ENCODE measurements around the gene NOL3. TPM values are rescaled to one million over a fixed set of nuclear protein-coding genes. Genes with fewer than 3 reads are reported as not detected.

NOL3 gene
- polyA plus RNA-seq, 1 of the 3 experiments (the other 2 are of a cell fraction) = 34.1 TPM

DNA sequence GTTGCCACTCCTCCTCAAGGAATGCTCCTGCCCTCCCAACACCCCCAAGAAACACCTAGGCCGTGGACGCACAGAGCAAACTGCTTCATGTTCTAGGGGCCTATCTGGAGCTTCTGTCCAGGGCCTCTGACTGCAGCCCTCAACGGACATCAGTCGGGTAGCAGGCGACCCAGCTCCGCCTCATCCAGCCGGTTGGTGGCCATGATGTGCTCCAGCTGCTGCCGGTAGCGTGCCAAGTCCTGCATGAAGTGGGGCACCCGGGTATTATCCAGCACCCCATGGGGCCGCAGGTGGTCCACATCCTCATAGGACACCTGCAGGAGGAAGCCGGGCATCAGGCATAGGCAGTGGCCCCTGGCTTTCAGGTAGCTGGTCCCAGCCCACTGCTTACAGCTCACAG, 6.3 kb downstream of the NOL3 start:
- H3K9me3 ChIP-seq = no peaks in the 10 kb centered on the region
- no peak overlapping the region for H3K27ac ChIP-seq (ENCODE audit: low read depth in 2 of 2, low read length in 1 of 2)
- H3K4me1 ChIP-seq (ENCODE audit: control insufficient read depth in 1 of 2, insufficient read depth in 2 of 2, low read depth in 1 of 2, low read length in 1 of 2) = peaks cover 20 to 47% of the 10 kb centered on the region in 2 experiments; a peak in 3 of 4 replicates
- H3K4me2 ChIP-seq = no peak overlapping the region
- H3K9me2 ChIP-seq = no peaks in the 10 kb centered on the region
- no peak overlapping the region for H2AFZ ChIP-seq (ENCODE audit: low read depth)
- peaks cover 16% of the 10 kb centered on the region; the same call in 1 of the 2 replicates for H3K79me2 ChIP-seq (ENCODE audit: insufficient read depth)
- TF ChIP-seq, protein P1, sequence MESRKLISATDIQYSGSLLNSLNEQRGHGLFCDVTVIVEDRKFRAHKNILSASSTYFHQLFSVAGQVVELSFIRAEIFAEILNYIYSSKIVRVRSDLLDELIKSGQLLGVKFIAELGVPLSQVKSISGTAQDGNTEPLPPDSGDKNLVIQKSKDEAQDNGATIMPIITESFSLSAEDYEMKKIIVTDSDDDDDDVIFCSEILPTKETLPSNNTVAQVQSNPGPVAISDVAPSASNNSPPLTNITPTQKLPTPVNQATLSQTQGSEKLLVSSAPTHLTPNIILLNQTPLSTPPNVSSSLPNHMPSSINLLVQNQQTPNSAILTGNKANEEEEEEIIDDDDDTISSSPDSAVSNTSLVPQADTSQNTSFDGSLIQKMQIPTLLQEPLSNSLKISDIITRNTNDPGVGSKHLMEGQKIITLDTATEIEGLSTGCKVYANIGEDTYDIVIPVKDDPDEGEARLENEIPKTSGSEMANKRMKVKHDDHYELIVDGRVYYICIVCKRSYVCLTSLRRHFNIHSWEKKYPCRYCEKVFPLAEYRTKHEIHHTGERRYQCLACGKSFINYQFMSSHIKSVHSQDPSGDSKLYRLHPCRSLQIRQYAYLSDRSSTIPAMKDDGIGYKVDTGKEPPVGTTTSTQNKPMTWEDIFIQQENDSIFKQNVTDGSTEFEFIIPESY (IDR thresholded peaks at IDR 0.05; ENCODE audit: borderline replicate concordance, low read depth) = no peak
- no peak for TF ChIP-seq TAF1 (IDR thresholded peaks at IDR 0.05; ENCODE audit: borderline replicate concordance, low read depth, low read length)
- H3K9ac ChIP-seq = no peak overlapping the region
- no peak overlapping the region for H3K4me3 ChIP-seq (ENCODE audit: low read depth in 2 of 2, low read length in 1 of 2)
- POLR2A ChIA-PET = interaction anchor here (0.6 to 3.6 kb wide), 4 partner anchors 8 to 26 kb away, joined by 3 to 12 read pairs (median 8); partner anchors contain the start of gene B3GNT9
- 97% methylated on average over 8 of the region's 12 CpGs for WGBS (ENCODE audit: low lambda C conversion rate)
- CTCF ChIA-PET = interaction anchor here (0.8 to 5.1 kb wide), 12 partner anchors 7 to 222 kb away, joined by 3 to 26 read pairs (median 4); partner anchors contain the start of gene MATCAP1
- peaks cover 10% of the 10 kb centered on the region for H4K20me1 ChIP-seq (ENCODE audit: insufficient read depth)
- peaks cover 34% of the 10 kb centered on the region for H3F3A ChIP-seq (replicated peaks; ENCODE audit: insufficient read depth)
- DNase-seq = no peak
- no peaks in the 10 kb centered on the region for H3K27me3 ChIP-seq (ENCODE audit: insufficient read depth)
- peaks cover 6 to 8% of the 10 kb centered on the region in 2 experiments for H3K36me3 ChIP-seq (replicated peaks in 1 of 2; ENCODE audit: control insufficient read depth in 1 of 2, insufficient read depth in 2 of 2, low read length in 1 of 2)

DNA sequence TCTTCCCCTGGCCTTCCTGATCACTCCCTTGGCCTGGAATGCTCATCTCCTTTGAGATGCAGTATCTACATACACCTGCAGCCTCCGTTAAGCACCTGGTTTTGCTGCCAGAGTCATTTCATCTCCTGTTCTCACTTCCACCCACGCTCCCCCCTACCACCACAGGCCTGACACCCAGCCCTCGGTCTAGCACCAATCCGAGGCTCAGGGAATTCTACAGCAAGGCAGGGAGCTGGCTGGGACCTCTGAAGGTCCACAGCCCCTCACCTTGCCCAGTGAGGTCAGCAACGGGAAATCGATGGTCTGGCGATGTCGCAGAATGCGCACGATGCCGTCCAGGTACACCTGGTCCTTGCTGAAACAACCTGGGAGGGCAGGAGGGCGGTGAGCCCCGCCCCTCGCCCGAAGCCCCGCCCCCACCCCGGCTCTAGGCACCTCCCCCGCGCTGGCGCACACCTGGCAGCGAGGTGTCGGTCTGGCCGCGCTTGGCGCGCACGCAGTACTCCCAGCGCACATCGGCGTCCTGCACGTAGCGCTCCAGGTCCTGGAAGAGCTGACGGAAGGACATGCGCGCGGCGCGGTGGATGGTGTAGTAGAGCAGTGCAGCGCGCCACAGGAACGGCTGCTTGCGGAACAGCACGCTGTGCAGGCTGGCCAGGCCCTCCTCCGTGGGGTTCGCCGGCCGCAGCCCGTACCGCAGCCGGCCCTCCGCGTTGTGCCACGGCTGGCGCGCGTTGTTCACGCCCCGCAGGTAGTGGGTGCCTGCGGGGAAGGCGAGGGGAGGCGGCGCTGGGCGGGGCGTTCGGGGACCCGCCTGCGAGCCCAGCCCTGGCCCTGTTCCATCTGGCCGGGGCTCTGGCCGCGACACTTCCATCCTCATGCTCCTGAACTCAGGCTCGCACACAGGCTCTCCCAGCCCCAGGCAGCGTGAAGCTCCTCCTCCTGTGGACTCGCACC, 7.7 kb downstream of the NOL3 start:
- ChIA-PET CTCF (interaction anchor here (0.9 to 2.8 kb wide), 12 partner anchors 11 to 224 kb away, joined by 3 to 11 read pairs (median 4); no protein-coding TSS in a partner anchor), POLR2A (interaction anchor here (0.6 to 2.6 kb wide), 5 partner anchors 9 to 27 kb away, joined by 3 to 11 read pairs (median 3); partner anchors contain the start of genes B3GNT9, FBXL8 and TRADD)
- H3K27me3 ChIP-seq (ENCODE audit: insufficient read depth) = no peaks in the 10 kb centered on the region
- peak overlapping the region; percentile 61; the same call in 1 of the 2 replicates for H3K4me2 ChIP-seq
- H3K4me1 ChIP-seq (ENCODE audit: control insufficient read depth in 1 of 2, insufficient read depth in 2 of 2, low read depth in 1 of 2, low read length in 1 of 2) = peaks cover 21 to 54% of the 10 kb centered on the region in 2 experiments
- no peaks in the 10 kb centered on the region for H3K9me2 ChIP-seq
- H4K20me1 ChIP-seq (ENCODE audit: insufficient read depth) = peaks cover 10% of the 10 kb centered on the region
- H3K9ac ChIP-seq = no peak overlapping the region
- peaks cover 6 to 8% of the 10 kb centered on the region in 2 experiments for H3K36me3 ChIP-seq (replicated peaks in 1 of 2; ENCODE audit: control insufficient read depth in 1 of 2, insufficient read depth in 2 of 2, low read length in 1 of 2)
- H3K27ac ChIP-seq (ENCODE audit: low read depth in 2 of 2, low read length in 1 of 2) = peak overlapping the region in 1 of 2 experiments; percentile 64; a peak in 1 of 4 replicates
- no peaks in the 10 kb centered on the region for H3K9me3 ChIP-seq
- 42% methylated on average over 23 of the region's 73 CpGs for WGBS (ENCODE audit: low lambda C conversion rate)
- TF ChIP-seq RFX5 (IDR thresholded peaks at IDR 0.05; ENCODE audit: low read length) (no peak), NFIC (IDR thresholded peaks at IDR 0.05; ENCODE audit: borderline replicate concordance) (0 out of 2 replicates have a peak, but pooled peaks have one; percentile 21), JUND (IDR thresholded peaks at IDR 0.05) (no peak), SIN3A (IDR thresholded peaks at IDR 0.05; ENCODE audit: borderline replicate concordance, low read depth, low read length) (peak; percentile 19; the same call in 1 of the 2 replicates), FOXJ3 (CRISPR knock-in tag; IDR thresholded peaks at IDR 0.05) (no peak), TCF12 (IDR thresholded peaks at IDR 0.05) (no peak), MXI1 (IDR thresholded peaks at IDR 0.05; ENCODE audit: low read depth, low read length) (peak; percentile 49), EZH2phosphoT487 (IDR thresholded peaks at IDR 0.05; ENCODE audit: borderline replicate concordance, low read depth) (no peak), NRF1 (IDR thresholded peaks at IDR 0.05; ENCODE audit: low read depth, low read length) (peak; percentile 47; the same call in 1 of the 2 replicates), CHD2 (IDR thresholded peaks at IDR 0.05; ENCODE audit: low read length, partially characterized antibody) (no peak)
- TF ChIP-seq, protein P2, sequence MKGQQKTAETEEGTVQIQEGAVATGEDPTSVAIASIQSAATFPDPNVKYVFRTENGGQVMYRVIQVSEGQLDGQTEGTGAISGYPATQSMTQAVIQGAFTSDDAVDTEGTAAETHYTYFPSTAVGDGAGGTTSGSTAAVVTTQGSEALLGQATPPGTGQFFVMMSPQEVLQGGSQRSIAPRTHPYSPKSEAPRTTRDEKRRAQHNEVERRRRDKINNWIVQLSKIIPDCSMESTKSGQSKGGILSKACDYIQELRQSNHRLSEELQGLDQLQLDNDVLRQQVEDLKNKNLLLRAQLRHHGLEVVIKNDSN (IDR thresholded peaks at IDR 0.05; ENCODE audit: borderline replicate concordance, low read depth) = no peak
- TF ChIP-seq, protein P1 (IDR thresholded peaks at IDR 0.05; ENCODE audit: borderline replicate concordance, low read depth) = no peak
- TF ChIP-seq, protein P3, sequence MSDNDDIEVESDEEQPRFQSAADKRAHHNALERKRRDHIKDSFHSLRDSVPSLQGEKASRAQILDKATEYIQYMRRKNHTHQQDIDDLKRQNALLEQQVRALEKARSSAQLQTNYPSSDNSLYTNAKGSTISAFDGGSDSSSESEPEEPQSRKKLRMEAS (IDR thresholded peaks at IDR 0.05; ENCODE audit: low read depth) = no peak
- peak; percentile 88 for DNase-seq
- H3F3A ChIP-seq (replicated peaks; ENCODE audit: insufficient read depth) = peaks cover 39% of the 10 kb centered on the region
- H2AFZ ChIP-seq (ENCODE audit: low read depth) = no peak overlapping the region
- H3K79me2 ChIP-seq (ENCODE audit: insufficient read depth) = peaks cover 26% of the 10 kb centered on the region
- peak overlapping the region in 1 of 2 experiments; percentile 45; a peak in 3 of 4 replicates for H3K4me3 ChIP-seq (ENCODE audit: low read depth in 2 of 2, low read length in 1 of 2)
